Ishikawa (cell line): ENCODE data around the gene WSB1.

Experiments
- FOXM1 ChIP-seq: IDR thresholded peaks from 2 replicates; pipeline ENCODE4 v1.6.1; 2012; ENCODE audit warnings: low read depth, borderline replicate concordance
- TAF1 ChIP-seq: IDR thresholded peaks from 2 replicates; pipeline ENCODE4 v1.6.1; 2012; ENCODE audit warnings: low read depth, mild to moderate bottlenecking
- ZBTB7A ChIP-seq: IDR thresholded peaks from 2 replicates; pipeline ENCODE4 v1.6.1; 2012; ENCODE audit warnings: low read depth
- TF ChIP-seq, protein P1 (sequence below): IDR thresholded peaks from 2 replicates; pipeline ENCODE4 v1.6.1; 2012

- TF ChIP-seq, protein P1, sequence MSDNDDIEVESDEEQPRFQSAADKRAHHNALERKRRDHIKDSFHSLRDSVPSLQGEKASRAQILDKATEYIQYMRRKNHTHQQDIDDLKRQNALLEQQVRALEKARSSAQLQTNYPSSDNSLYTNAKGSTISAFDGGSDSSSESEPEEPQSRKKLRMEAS = no peak
- TF ChIP-seq FOXM1 (no peak), ZBTB7A (no peak), TAF1 (no peak)
Observed at GRCh38 chr17:27315796-27316465, 22.0 kb downstream of the WSB1 start.
